DMS53 (cell line): ENCODE measurements around the gene ARMC2.

Source experiments
- DNase-seq: peaks from one replicate; lab custom pipeline; 2025; lab: John Stamatoyannopoulos, UW

The ARMC2 gene

GRCh38 chr6:109019911-109020310, 171.7 kb downstream of the ARMC2 start:
- no peak for DNase-seq

GRCh38 chr6:109021870-109022269, 173.6 kb downstream of the ARMC2 start:
- no peak for DNase-seq

- DNase-seq, result no peak
Measured at GRCh38 chr6:109023356-109023925, 175.2 kb downstream of the ARMC2 start.
